MCF 10A (cell line): ENCODE data around the gene MAP4K2. TPM values are rescaled to one million over a fixed set of nuclear protein-coding genes. Genes with fewer than 3 reads are reported as not detected.

Experiments used
- BruUV-seq: library from RNA; stranded (reverse); fragments of 400-500 nt; replicated peaks from 2 replicates; lab custom pipeline; 2021; lab: Mats Ljungman, UMichigan
- CTCF ChIA-PET: fragments of 300-600 bp; sonication (Branson Sonifier 250); formaldehyde crosslinking; extraction: SDS; loops from one replicate; lab custom pipeline; 2021; ENCODE audit warnings: antibody characterized with exemption, inconsistent platforms; lab: Yijun Ruan, JAX
- POLR2A ChIA-PET: fragments of 300-600, 350-650 bp; sonication (Branson Sonifier 250); formaldehyde crosslinking; extraction: SDS; loops from one replicate; lab custom pipeline; 2020; ENCODE audit warnings: antibody characterized with exemption, inconsistent platforms; lab: Yijun Ruan, JAX
- DNase-seq: peaks from one replicate; pipeline ENCODE4 v3.0.0-alpha.2; 2018; ENCODE audit not compliant: unreplicated experiment
- H3K27ac Mint-ChIP-seq: one replicate; pipeline ENCODE4 v1.8.0; 2022; ENCODE audit warnings: mild to moderate bottlenecking, low read depth, mixed read lengths; ENCODE audit not compliant: unreplicated experiment
- H3K27me3 Mint-ChIP-seq: one replicate; pipeline ENCODE4 v1.8.0; 2022; ENCODE audit warnings: mixed read lengths; ENCODE audit not compliant: insufficient read depth, unreplicated experiment
- H3K36me3 Mint-ChIP-seq: one replicate; pipeline ENCODE4 v1.8.0; 2022; ENCODE audit warnings: mild to moderate bottlenecking, moderate library complexity, mixed read lengths; ENCODE audit not compliant: insufficient read depth, unreplicated experiment
- H3K4me1 Mint-ChIP-seq: one replicate; pipeline ENCODE4 v1.8.0; 2022; ENCODE audit warnings: mixed read lengths; ENCODE audit not compliant: insufficient read depth, unreplicated experiment
- H3K4me3 Mint-ChIP-seq: one replicate; pipeline ENCODE4 v1.8.0; 2022; ENCODE audit warnings: mild to moderate bottlenecking, moderate library complexity, mixed read lengths; ENCODE audit not compliant: unreplicated experiment
- H3K9me3 Mint-ChIP-seq: one replicate; pipeline ENCODE4 v1.8.0; 2022; ENCODE audit warnings: mixed read lengths; ENCODE audit not compliant: unreplicated experiment
- intact Hi-C: fragments of 100-400 bp; cut with micrococcal nuclease; formaldehyde crosslinking; loops from 2 replicates; pipeline ENCODE4 v1.14.1; 2022
- total RNA-seq: library from RNA; stranded (reverse); gene quantifications from 2 replicates; pipeline ENCODE4 v1.2.3, GENCODE V29; 2022
- TF ChIP-seq, protein P1 (sequence below): fragments of 200-600 bp; IDR thresholded peaks from one replicate; pipeline ENCODE4 v1.8.0; 2022; ENCODE audit warnings: antibody characterized with exemption, mild to moderate bottlenecking; ENCODE audit not compliant: unreplicated experiment

Gene MAP4K2
- total RNA-seq, 1 experiment from 2014 or later, result 6.8 TPM

DNA sequence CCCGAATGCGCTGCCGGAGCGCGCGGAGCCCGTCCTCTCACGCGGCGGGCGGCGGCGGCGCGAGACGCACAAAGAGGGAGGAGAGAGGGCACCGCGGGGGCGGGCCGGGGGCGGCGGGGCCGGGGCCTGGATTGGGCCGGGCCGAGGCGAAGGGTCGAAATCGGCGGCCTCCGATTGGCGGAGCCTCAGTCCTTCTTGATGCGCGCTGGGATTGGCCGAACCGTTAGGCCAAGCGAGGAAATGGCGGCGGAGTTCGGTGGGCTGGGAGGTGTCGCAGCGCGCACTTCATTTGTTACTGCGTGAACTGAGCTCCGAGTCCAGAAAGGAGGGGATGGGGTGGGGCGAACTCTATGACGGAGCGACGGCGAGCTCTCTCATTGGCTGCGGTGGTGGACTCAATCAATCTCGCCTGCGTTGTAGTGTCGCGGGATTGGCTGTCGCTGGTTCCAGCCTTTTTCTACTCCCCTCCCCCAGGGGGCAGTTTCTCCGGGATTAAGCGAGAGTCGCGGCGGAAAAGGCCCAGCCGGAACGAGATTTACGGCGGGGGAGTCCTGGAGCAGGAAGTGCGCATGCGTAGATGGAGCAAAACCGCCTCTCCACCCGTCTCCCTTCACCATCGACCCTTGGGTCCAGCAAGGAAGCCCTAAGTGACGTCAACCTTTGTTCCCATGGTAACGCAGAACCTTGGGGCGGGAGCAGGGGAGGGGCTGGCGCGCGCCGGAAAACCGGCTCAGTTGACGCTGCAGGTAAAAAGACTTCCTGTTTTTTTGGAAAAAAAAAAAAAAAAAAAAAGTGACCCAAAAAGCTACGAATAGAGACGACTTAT, 24.3 kb downstream of the MAP4K2 start, which contains the start of gene SF1:
Gene SF1 (minus strand): TSS at position 70 of the 826 bp plus-strand sequence. CDS start 150 bp downstream, outside the sequence.
- no TSS peak for BruUV-seq
- no peaks in the 10 kb centered on the region for H3K27me3 Mint-ChIP-seq
- ChIA-PET POLR2A (interaction anchor here (0.6 to 9.8 kb wide), 39 partner anchors 10 to 1923 kb away, joined by 3 to 86 read pairs (median 4); partner anchors contain the start of genes ARL2, ATG2A, CDC42BPG and EHD1), CTCF (interaction anchor here (0.6 to 1.8 kb wide), 7 partner anchors 15 to 496 kb away, joined by 3 to 5 read pairs (median 3); no protein-coding TSS in a partner anchor)
- intact Hi-C loops, result loop anchor here (2.0 kb wide), 1 partner anchor 32 kb away; the partner anchor contains the start of gene MEN1
- peaks cover 13% of the 10 kb centered on the region for H3K4me1 Mint-ChIP-seq
- peak within 1 kb of the TSS; percentile 98 for H3K27ac Mint-ChIP-seq
- peak; percentile 100 for DNase-seq
- H3K36me3 Mint-ChIP-seq, result peaks cover 53% of the 10 kb centered on the region
- H3K9me3 Mint-ChIP-seq, result no peaks in the 10 kb centered on the region
- peak within 1 kb of the TSS; percentile 76 for H3K4me3 Mint-ChIP-seq
- TF ChIP-seq, protein P1, sequence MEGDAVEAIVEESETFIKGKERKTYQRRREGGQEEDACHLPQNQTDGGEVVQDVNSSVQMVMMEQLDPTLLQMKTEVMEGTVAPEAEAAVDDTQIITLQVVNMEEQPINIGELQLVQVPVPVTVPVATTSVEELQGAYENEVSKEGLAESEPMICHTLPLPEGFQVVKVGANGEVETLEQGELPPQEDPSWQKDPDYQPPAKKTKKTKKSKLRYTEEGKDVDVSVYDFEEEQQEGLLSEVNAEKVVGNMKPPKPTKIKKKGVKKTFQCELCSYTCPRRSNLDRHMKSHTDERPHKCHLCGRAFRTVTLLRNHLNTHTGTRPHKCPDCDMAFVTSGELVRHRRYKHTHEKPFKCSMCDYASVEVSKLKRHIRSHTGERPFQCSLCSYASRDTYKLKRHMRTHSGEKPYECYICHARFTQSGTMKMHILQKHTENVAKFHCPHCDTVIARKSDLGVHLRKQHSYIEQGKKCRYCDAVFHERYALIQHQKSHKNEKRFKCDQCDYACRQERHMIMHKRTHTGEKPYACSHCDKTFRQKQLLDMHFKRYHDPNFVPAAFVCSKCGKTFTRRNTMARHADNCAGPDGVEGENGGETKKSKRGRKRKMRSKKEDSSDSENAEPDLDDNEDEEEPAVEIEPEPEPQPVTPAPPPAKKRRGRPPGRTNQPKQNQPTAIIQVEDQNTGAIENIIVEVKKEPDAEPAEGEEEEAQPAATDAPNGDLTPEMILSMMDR, result no peak

DNA sequence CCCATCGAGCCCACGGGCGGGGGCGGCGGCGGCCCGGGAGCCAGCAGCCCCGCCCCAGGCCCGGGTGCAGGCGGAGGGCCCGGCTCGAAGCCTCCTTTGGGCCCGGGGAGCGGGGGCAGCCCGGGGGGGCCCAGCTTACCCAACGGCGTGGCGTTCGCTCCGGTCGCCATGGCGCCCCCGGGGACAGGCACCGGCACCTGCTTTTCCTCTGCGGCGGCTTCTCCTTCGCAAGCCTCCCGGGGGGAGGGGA, 24.9 kb downstream of the MAP4K2 start:
- Mint-ChIP-seq H3K9me3 (no peaks in the 10 kb centered on the region), H3K4me3 (peak overlapping the region; percentile 76), H3K27ac (peak overlapping the region; percentile 98), H3K36me3 (peaks cover 58% of the 10 kb centered on the region), H3K27me3 (no peaks in the 10 kb centered on the region), H3K4me1 (peaks cover 13% of the 10 kb centered on the region)
- CTCF ChIA-PET, result interaction anchor here (0.7 to 1.8 kb wide), 5 partner anchors 22 to 495 kb away, joined by 3 to 5 read pairs (median 3); no protein-coding TSS in a partner anchor
- intact Hi-C loops, result loop anchor here (2.0 kb wide), 1 partner anchor 33 kb away; the partner anchor contains the start of gene MEN1
- BruUV-seq, result no TSS peak
- POLR2A ChIA-PET, result interaction anchor here (0.7 to 9.8 kb wide), 29 partner anchors 10 to 837 kb away, joined by 3 to 86 read pairs (median 5); partner anchors contain the start of genes ARL2, ATG2A, CDC42BPG and FKBP2
- DNase-seq, result no peak
- TF ChIP-seq, protein P1, result no peak

DNA sequence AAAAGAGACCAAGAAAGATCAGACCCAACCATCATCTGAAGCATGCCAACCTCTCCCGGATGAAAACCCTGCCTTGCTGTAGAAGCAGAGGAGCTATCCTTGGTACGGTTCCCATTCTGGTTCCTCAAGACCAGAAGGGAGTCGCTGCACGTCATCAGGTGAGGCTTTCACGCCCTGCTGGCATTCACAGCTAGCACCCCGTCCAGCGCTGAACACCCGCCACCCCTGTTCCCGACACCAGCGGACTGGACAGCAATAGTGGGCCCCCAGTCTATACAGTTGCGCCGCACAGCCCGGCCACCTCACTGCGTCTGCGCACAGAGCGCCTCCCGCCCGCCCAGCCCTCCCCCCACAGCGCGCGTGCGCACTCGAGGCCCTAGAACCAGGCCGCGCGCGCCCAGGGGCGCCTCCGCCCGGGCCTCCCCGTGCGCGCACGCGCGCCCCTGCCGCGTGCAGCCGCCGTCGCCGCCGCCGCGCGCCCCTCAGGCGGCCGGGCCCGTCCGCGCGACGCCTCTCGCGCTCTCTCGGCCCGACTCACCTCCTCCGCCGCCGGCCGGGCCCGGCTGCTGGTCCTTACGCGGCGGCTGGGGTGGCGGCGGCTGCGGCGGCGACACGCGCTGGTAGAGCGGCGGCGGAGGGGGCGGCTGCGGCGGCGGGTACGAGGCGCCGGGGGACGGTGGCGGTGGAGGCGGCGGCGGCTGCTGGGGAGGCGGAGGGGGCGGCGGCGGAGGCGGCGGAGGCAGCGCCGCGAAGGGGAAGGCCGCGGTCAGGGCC, 25.4 kb downstream of the MAP4K2 start:
- intact Hi-C loops, result loop anchor here (2.0 kb wide), 1 partner anchor 33 kb away; the partner anchor contains the start of gene MEN1
- TF ChIP-seq, protein P1, result no peak
- ChIA-PET CTCF (interaction anchor here (0.6 to 1.8 kb wide), 3 partner anchors 68 to 330 kb away, joined by 3 to 5 read pairs (median 4); no protein-coding TSS in a partner anchor), POLR2A (interaction anchor here (0.6 to 9.8 kb wide), 14 partner anchors 15 to 1482 kb away, joined by 3 to 86 read pairs (median 6); partner anchors contain the start of genes BAD, CDC42BPG, MEN1 and PYGM)
- Mint-ChIP-seq H3K4me1 (peaks cover 13% of the 10 kb centered on the region), H3K36me3 (peaks cover 63% of the 10 kb centered on the region), H3K4me3 (peak overlapping the region; percentile 76), H3K9me3 (no peaks in the 10 kb centered on the region), H3K27ac (no peak overlapping the region), H3K27me3 (no peaks in the 10 kb centered on the region)
- no TSS peak for BruUV-seq
- peak; percentile 80 for DNase-seq
